Transverse colon (tissue), 4 donors: Measurements from ENCODE around the gene CTSD. TPM values are rescaled to one million over a fixed set of nuclear protein-coding genes. Genes with fewer than 3 reads are reported as not detected.

Experiments used
- DNase-seq: peaks from one replicate; pipeline ENCODE4 v3.0.0-alpha.2; 2019
- H3K27ac ChIP-seq, 4 donors: fragments of 200-600 bp; sonication (generic); 2 replicates each; pipeline ENCODE4 v1.5.1; 2016 to 2018; ENCODE audit warnings: inconsistent platforms in 4 of 4
- H3K27me3 ChIP-seq: fragments of 200-600 bp; sonication (generic); 2 replicates; pipeline ENCODE4 v1.5.1; 2017; ENCODE audit warnings: inconsistent platforms
- H3K36me3 ChIP-seq, 4 donors: fragments of 200-600 bp; sonication (generic); 2 replicates each; pipeline ENCODE4 v1.5.1; 2017 to 2019; ENCODE audit warnings: inconsistent platforms in 4 of 4
- H3K4me1 ChIP-seq, 4 donors: fragments of 200-600 bp; sonication (generic); 2 replicates each; pipeline ENCODE4 v1.5.1; 2017 to 2020; ENCODE audit warnings: inconsistent platforms in 4 of 4
- H3K4me3 ChIP-seq, 4 donors: fragments of 200-600 bp; sonication (generic); 1 replicate in 1 of 4; 2 replicates in 3 of 4; pipeline versions ENCODE4 v1.5.1 to v1.6.1; 2017 to 2019; ENCODE audit warnings: inconsistent platforms in 4 of 4
- H3K9me3 ChIP-seq, 2 donors: fragments of 200-600 bp; sonication (generic); 2 replicates each; pipeline ENCODE4 v1.5.1; 2017 to 2019; ENCODE audit warnings: inconsistent platforms in 2 of 2
- CTCF ChIP-seq, 5 experiments: fragments of 200-600 bp in 3 of 5; fragments of 450-650 bp in 2 of 5; sonication (generic) in 3 of 5; IDR thresholded peaks; 1 replicate in 2 of 5; 2 replicates in 3 of 5; pipeline ENCODE4 v1.5.1; 2016 to 2017; ENCODE audit warnings: antibody characterized with exemption in 5 of 5, inconsistent platforms in 3 of 5, mild to moderate bottlenecking in 2 of 5, moderate library complexity in 1 of 5
- EP300 ChIP-seq: sonication (generic); formaldehyde crosslinking; IDR thresholded peaks from one replicate; pipeline ENCODE4 v1.6.1; 2017; ENCODE audit warnings: antibody characterized with exemption, low read depth
- POLR2A ChIP-seq: fragments of 450-650 bp; IDR thresholded peaks from one replicate; pipeline ENCODE4 v1.6.1; 2016; ENCODE audit warnings: antibody characterized with exemption, mild to moderate bottlenecking, moderate library complexity
- POLR2AphosphoS5 ChIP-seq, 3 donors: sonication (generic); formaldehyde crosslinking; IDR thresholded peaks; one replicate each; pipeline ENCODE4 v1.6.1; 2016; ENCODE audit warnings: antibody characterized with exemption in 3 of 3
- WGBS, 2 donors: methylation state at CpG; one replicate each; pipeline ENCODE4 v1.1.5; 2018; ENCODE audit warnings: low coverage in 1 of 2; 5-methylcytosine and 5-hydroxymethylcytosine counted together
- in situ Hi-C, 4 donors: fragments of 200-750 bp; cut with MboI; loops; one replicate each; pipeline versions ENCODE4 v1.15.0 to v1.15.1; 2017; ENCODE audit warnings: low sequenced_read_pairs in 3 of 4, low pct_ligation_motif_present in 1 of 4, low pct_unique_long_range_greater_than_20kb in 1 of 4
- intact Hi-C: fragments of 100-400 bp; cut with DNase I; formaldehyde crosslinking; loops from one replicate; pipeline ENCODE4 v1.15.1; 2023; ENCODE audit warnings: low total_unique reads
- total RNA-seq, 4 donors: library from RNA; depleted of rRNA; stranded (reverse); fragments of >200 nt; gene quantifications; one replicate each; pipeline ENCODE4 v1.1.0, GENCODE V29; 2016

Gene CTSD
- total RNA-seq, 4 donors from 2014 or later, result 548 to 1,794 (median 1,176) TPM

GRCh38 chr11:1729692-1730011 is 34.1 kb downstream of the CTSD start:
- Histone ChIP-seq H3K27me3 (peaks cover 80% of the 10 kb centered on the region), H3K9me3 (no peaks in the 10 kb centered on the region), H3K4me3 (no peak overlapping the region), H3K36me3 (no peaks in the 10 kb centered on the region), H3K4me1 (no peaks in the 10 kb centered on the region), H3K27ac (no peak overlapping the region)
- WGBS, 2 donors, result 45 to 53% methylated on average over 5 to 9 of the region's 9 CpGs
- TF ChIP-seq POLR2AphosphoS5 (IDR thresholded peaks at IDR 0.05) (no peak), CTCF (IDR thresholded peaks at IDR 0.05) (no peak), POLR2A (no peak), EP300 (no peak)
- in situ Hi-C loops (no loop called here), intact Hi-C loops (no loop called here)
- no peak for DNase-seq

GRCh38 chr11:1728931-1729691 is 34.6 kb downstream of the CTSD start:
- Histone ChIP-seq H3K4me1 (no peaks in the 10 kb centered on the region), H3K4me3 (no peak overlapping the region), H3K27me3 (peaks cover 80% of the 10 kb centered on the region), H3K9me3 (no peaks in the 10 kb centered on the region), H3K27ac (no peak overlapping the region), H3K36me3 (no peaks in the 10 kb centered on the region)
- in situ Hi-C loops, result no loop called here
- TF ChIP-seq POLR2AphosphoS5 (IDR thresholded peaks at IDR 0.05) (no peak), POLR2A (no peak), CTCF (IDR thresholded peaks at IDR 0.05) (no peak), EP300 (no peak)
- 66 to 71% methylated on average over 15 to 25 of the region's 25 CpGs for WGBS, 2 donors
- DNase-seq, result no peak
- intact Hi-C loops, result no loop called here

GRCh38 chr11:1728301-1728700 is 35.4 kb downstream of the CTSD start:
- H3K36me3 ChIP-seq, result no peaks in the 10 kb centered on the region
- H3K27me3 ChIP-seq, result peaks cover 80% of the 10 kb centered on the region
- no peaks in the 10 kb centered on the region for H3K9me3 ChIP-seq
- no peaks in the 10 kb centered on the region for H3K4me1 ChIP-seq
- TF ChIP-seq CTCF (IDR thresholded peaks at IDR 0.05), result no peak
- no peak for TF ChIP-seq POLR2AphosphoS5 (IDR thresholded peaks at IDR 0.05)
- TF ChIP-seq POLR2A, result no peak
- TF ChIP-seq EP300, result no peak
- no peak for DNase-seq
- WGBS, 2 donors, result 53 to 57% methylated on average over 4 of the region's 4 CpGs
- intact Hi-C loops (no loop called here), in situ Hi-C loops (no loop called here)
- no peak overlapping the region for H3K27ac ChIP-seq
- no peak overlapping the region for H3K4me3 ChIP-seq

GRCh38 chr11:1727861-1728260 is 35.9 kb downstream of the CTSD start:
- Histone ChIP-seq H3K4me1 (no peaks in the 10 kb centered on the region), H3K27ac (no peak overlapping the region), H3K4me3 (no peak overlapping the region), H3K27me3 (peaks cover 80% of the 10 kb centered on the region), H3K36me3 (no peaks in the 10 kb centered on the region), H3K9me3 (no peaks in the 10 kb centered on the region)
- in situ Hi-C loops, result no loop called here
- 64 to 72% methylated on average over 2 to 9 of the region's 9 CpGs for WGBS, 2 donors
- DNase-seq, result no peak
- intact Hi-C loops, result no loop called here
- TF ChIP-seq POLR2AphosphoS5 (IDR thresholded peaks at IDR 0.05) (no peak), CTCF (IDR thresholded peaks at IDR 0.05) (no peak), EP300 (no peak), POLR2A (no peak)
